Measurements from ENCODE around the gene MCM5.

Gene MCM5

GRCh38 chr22:35462498-35463230, 62.7 kb downstream of the MCM5 start:
- Mint-ChIP-seq H3K4me3 (no peak overlapping the region), H3K27ac (no peak overlapping the region), H3K36me3 (ENCODE audit: low read depth) (peaks cover 4% of the 10 kb centered on the region), H3K9me3 (peaks cover 2% of the 10 kb centered on the region), H3K4me1 (no peaks in the 10 kb centered on the region), H3K27me3 (ENCODE audit: low read depth) (peaks cover 7% of the 10 kb centered on the region)
- no peak for TF ChIP-seq CTCF (IDR thresholded peaks at IDR 0.05; ENCODE audit: unreplicated experiment in 3 of 3)

- no peak overlapping the region for H3K27ac Mint-ChIP-seq
- peaks cover 7% of the 10 kb centered on the region for H3K27me3 Mint-ChIP-seq (ENCODE audit: low read depth)
- peaks cover 4% of the 10 kb centered on the region for H3K36me3 Mint-ChIP-seq (ENCODE audit: low read depth)
- no peak overlapping the region for H3K4me3 Mint-ChIP-seq
- peaks cover 2% of the 10 kb centered on the region for H3K9me3 Mint-ChIP-seq
- peaks cover 5% of the 10 kb centered on the region for H3K4me1 Mint-ChIP-seq
- TF ChIP-seq CTCF (IDR thresholded peaks at IDR 0.05; ENCODE audit: unreplicated experiment in 3 of 3): no peak
Observed at GRCh38 chr22:35463231-35463933, 63.4 kb downstream of the MCM5 start.

GRCh38 chr22:35464399-35464798, 64.5 kb downstream of the MCM5 start:
- H3K27ac Mint-ChIP-seq: no peak overlapping the region
- H3K9me3 Mint-ChIP-seq: peaks cover 2% of the 10 kb centered on the region
- H3K27me3 Mint-ChIP-seq (ENCODE audit: low read depth): peaks cover 7% of the 10 kb centered on the region
- no peak overlapping the region for H3K4me3 Mint-ChIP-seq
- H3K4me1 Mint-ChIP-seq: peaks cover 5% of the 10 kb centered on the region
- TF ChIP-seq CTCF (IDR thresholded peaks at IDR 0.05; ENCODE audit: unreplicated experiment in 3 of 3): no peak
- peaks cover 4% of the 10 kb centered on the region for H3K36me3 Mint-ChIP-seq (ENCODE audit: low read depth)

GRCh38 chr22:35465109-35465701, 65.3 kb downstream of the MCM5 start:
- Mint-ChIP-seq H3K4me3 (no peak overlapping the region), H3K27me3 (ENCODE audit: low read depth) (peaks cover 7% of the 10 kb centered on the region), H3K4me1 (peaks cover 5% of the 10 kb centered on the region), H3K27ac (no peak overlapping the region), H3K36me3 (ENCODE audit: low read depth) (peaks cover 4% of the 10 kb centered on the region), H3K9me3 (peaks cover 2% of the 10 kb centered on the region)
- TF ChIP-seq CTCF (IDR thresholded peaks at IDR 0.05; ENCODE audit: unreplicated experiment in 3 of 3): no peak

GRCh38 chr22:35467681-35468434, 67.9 kb downstream of the MCM5 start:
- TF ChIP-seq CTCF (IDR thresholded peaks at IDR 0.05; ENCODE audit: unreplicated experiment in 3 of 3): no peak
- Mint-ChIP-seq H3K4me1 (peaks cover 5% of the 10 kb centered on the region), H3K4me3 (no peak overlapping the region), H3K27me3 (ENCODE audit: low read depth) (peaks cover 8% of the 10 kb centered on the region), H3K27ac (peak overlapping the region; percentile 15 to 54 (median 48)), H3K36me3 (ENCODE audit: low read depth) (peaks cover 8% of the 10 kb centered on the region), H3K9me3 (peaks cover 2% of the 10 kb centered on the region)

All from nephron (organoid).